Common myeloid progenitor, CD34-positive (primary cell): ENCODE measurements around the gene MAPK10.
"Not testable (repeated sequence)": the region's sequence is repeated elsewhere in the genome, so short reads cannot be mapped to it uniquely, and the experiment has no call there.

Source experiments
- CTCF ChIA-PET: fragments of 350-600 bp; sonication (Branson Sonifier 250); formaldehyde crosslinking; loops from one replicate; lab custom pipeline; 2021; ENCODE audit warnings: antibody characterized with exemption; lab: Charles Lee
- POLR2A ChIA-PET: fragments of 350-600 bp; sonication (Branson Sonifier 250); formaldehyde crosslinking; loops from one replicate; lab custom pipeline; 2021; ENCODE audit warnings: antibody characterized with exemption; lab: Charles Lee
- DNase-seq, 3 donors: peaks; one replicate each; pipeline versions ENCODE4 v3.0.0 to v3.0.0-alpha.2; 2013
- H3K27ac ChIP-seq, 2 experiments: 1 replicate in 1 of 2; 2 replicates in 1 of 2; pipeline ENCODE4 v1.7.0; 2013; ENCODE audit warnings: inconsistent platforms in 2 of 2, low read length in 2 of 2, mild to moderate bottlenecking in 2 of 2, low read depth in 1 of 2, moderate library complexity in 1 of 2; ENCODE audit not compliant: severe bottlenecking in 2 of 2, insufficient read depth in 1 of 2, poor library complexity in 1 of 2
- H3K27me3 ChIP-seq, 5 experiments: replicated peaks in 2 of 5; 1 replicate in 3 of 5; 2 replicates in 2 of 5; pipeline versions ENCODE4 v1.6.1 to v1.7.0; 2013; ENCODE audit warnings: low read length in 4 of 5, mild to moderate bottlenecking in 2 of 5, moderate library complexity in 2 of 5, inconsistent platforms in 1 of 5; ENCODE audit not compliant: insufficient read depth in 5 of 5, control insufficient read depth in 4 of 5
- H3K36me3 ChIP-seq, 4 experiments: 1 replicate in 2 of 4; 2 replicates in 2 of 4; pipeline versions ENCODE4 v1.6.1 to v1.7.0; 2013; ENCODE audit warnings: low read length in 3 of 4, control low read depth in 1 of 4, mild to moderate bottlenecking in 1 of 4; ENCODE audit not compliant: control insufficient read depth in 4 of 4, insufficient read depth in 4 of 4
- H3K4me1 ChIP-seq, 4 experiments: 1 replicate in 3 of 4; 2 replicates in 1 of 4; pipeline versions ENCODE4 v1.6.1 to v1.7.1; 2013; ENCODE audit warnings: low read length in 3 of 4, mild to moderate bottlenecking in 3 of 4, control low read depth in 1 of 4, inconsistent platforms in 1 of 4, moderate library complexity in 1 of 4; ENCODE audit not compliant: control insufficient read depth in 4 of 4, insufficient read depth in 4 of 4; ENCODE audit errors: control extremely low read depth in 1 of 4
- H3K4me3 ChIP-seq, 7 experiments: 1 replicate in 4 of 7; 2 replicates in 3 of 7; pipeline versions ENCODE4 v1.5.1 to v1.7.0; 2013; ENCODE audit warnings: mild to moderate bottlenecking in 7 of 7, low read length in 6 of 7, moderate library complexity in 6 of 7, inconsistent platforms in 2 of 7, low read depth in 2 of 7, control low read depth in 1 of 7; ENCODE audit not compliant: insufficient read depth in 4 of 7, control insufficient read depth in 1 of 7; ENCODE audit errors: extremely low read depth in 1 of 7
- H3K9me3 ChIP-seq, 5 experiments: 1 replicate in 4 of 5; 2 replicates in 1 of 5; pipeline versions ENCODE4 v1.6.1 to v1.7.1; 2013; ENCODE audit warnings: low read length in 4 of 5, mild to moderate bottlenecking in 2 of 5, inconsistent platforms in 1 of 5, low read depth in 1 of 5, moderate library complexity in 1 of 5; ENCODE audit not compliant: control insufficient read depth in 4 of 5, insufficient read depth in 2 of 5; ENCODE audit errors: control extremely low read depth in 1 of 5
- WGBS: methylation state at CpG from one replicate; pipeline ENCODE4 v1.1.5; 2013; ENCODE audit not compliant: insufficient coverage; 5-methylcytosine and 5-hydroxymethylcytosine counted together

MAPK10 gene

DNA sequence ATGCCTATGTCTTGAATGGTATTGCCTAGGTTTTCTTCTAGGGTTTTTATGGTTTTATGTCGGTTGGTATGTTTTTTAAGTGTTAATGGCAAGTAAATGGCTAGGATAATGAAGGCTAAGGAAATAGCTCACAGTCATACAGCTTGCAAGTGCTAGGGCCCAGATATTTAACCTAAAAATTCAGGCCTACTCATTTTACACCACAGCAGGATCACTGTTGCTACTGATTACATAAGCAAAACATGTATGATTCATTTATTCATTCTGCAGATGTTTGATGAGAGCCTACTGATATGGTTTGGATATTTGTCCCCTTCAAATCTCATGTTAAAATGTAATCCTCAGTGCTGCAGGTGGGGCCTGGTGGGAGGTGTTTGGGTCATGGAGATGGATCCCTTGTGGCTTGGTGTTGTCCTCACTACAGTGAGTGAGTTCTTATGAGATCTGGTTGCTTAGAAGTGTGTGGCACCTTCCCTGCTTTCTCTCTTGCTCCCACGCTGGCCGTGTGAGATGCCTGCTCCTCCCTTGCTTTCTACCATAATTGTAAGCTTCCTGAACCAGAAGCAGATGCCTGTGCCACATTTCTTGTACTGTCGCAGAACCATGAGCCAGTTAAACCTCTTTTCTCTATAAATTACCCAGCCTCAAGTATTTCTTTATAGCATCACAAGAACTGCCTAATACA, 175.5 kb downstream of the MAPK10 start:
- Histone ChIP-seq H3K4me1 (no peaks in the 10 kb centered on the region), H3K9me3 (no peaks in the 10 kb centered on the region), H3K36me3 (no peaks in the 10 kb centered on the region), H3K27ac (no peak overlapping the region), H3K4me3 (no peak overlapping the region), H3K27me3 (no peaks in the 10 kb centered on the region)
- WGBS: 93% methylated on average over 2 of the region's 4 CpGs
- DNase-seq: no peak
- ChIA-PET POLR2A (no interaction called here), CTCF (no interaction called here)

DNA sequence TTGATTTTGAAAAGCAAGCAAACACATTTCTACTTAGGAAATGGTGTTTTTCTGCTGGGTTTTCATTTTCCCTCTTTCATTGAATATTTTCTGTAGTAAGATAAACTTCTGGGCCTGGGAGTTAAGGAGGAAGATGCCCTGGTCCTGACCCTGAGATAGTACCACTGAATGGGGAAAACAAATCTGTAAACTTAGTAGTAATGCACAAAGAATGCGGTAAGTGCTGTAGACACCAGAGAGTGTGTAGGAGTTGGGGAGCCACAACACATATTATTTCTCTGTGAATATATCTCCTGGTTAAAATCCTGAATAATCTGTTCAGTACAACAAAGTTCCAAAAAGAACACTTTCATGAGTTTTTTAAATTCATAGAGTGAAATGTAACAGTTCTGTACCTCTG, 178.3 kb downstream of the MAPK10 start:
- H3K4me1 ChIP-seq: no peaks in the 10 kb centered on the region
- POLR2A ChIA-PET: no interaction called here
- no peak overlapping the region for H3K27ac ChIP-seq
- no peaks in the 10 kb centered on the region for H3K9me3 ChIP-seq
- DNase-seq: no peak
- H3K36me3 ChIP-seq: no peaks in the 10 kb centered on the region
- no CpG with 5 or more reads among the region's 1 CpG for WGBS
- H3K27me3 ChIP-seq: no peaks in the 10 kb centered on the region
- CTCF ChIA-PET: no interaction called here
- H3K4me3 ChIP-seq: no peak overlapping the region

DNA sequence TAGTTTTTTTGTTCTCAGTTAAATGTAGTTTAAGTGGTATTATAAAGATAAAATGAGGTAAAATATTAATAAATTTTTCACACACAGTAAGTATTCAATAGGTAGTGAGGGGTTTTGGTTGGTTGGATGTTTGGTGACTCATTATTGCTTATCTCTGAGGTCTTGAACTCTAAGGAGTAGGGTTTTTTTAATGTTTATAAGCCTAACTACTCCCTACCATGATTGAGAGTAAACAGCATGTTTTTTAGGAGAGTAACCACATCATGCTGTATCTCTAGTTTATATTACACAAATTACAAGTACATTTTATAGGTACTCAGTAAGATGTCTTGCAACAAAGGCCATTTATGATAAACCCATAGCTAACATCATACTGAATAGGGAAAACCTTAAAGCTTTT, 181.6 kb downstream of the MAPK10 start:
- no peaks in the 10 kb centered on the region for H3K4me1 ChIP-seq
- no peak overlapping the region for H3K4me3 ChIP-seq
- H3K36me3 ChIP-seq: no peaks in the 10 kb centered on the region
- POLR2A ChIA-PET: no interaction called here
- DNase-seq: no peak
- no peak overlapping the region for H3K27ac ChIP-seq
- no peaks in the 10 kb centered on the region for H3K27me3 ChIP-seq
- CTCF ChIA-PET: no interaction called here
- H3K9me3 ChIP-seq: no peaks in the 10 kb centered on the region

DNA sequence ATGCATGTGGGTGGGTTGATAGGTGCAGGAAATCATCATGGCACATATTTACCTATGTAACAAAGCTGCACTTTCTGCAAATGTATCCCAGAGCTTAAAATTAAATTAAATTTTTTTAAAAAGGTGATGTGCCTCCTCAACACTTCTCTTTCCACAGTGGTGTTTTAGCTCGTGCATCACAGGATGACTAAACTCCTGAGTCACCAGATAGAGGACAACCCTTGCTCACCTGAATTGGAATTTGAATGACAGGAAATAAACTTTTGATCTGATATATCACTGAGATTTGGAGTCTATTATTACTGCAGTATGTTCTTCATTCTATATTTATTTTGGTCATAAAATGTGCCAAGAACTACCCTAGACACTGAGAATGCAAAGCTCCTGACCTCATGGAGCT, 185.3 kb downstream of the MAPK10 start:
- Histone ChIP-seq H3K4me3 (no peak overlapping the region), H3K27me3 (no peaks in the 10 kb centered on the region), H3K9me3 (no peaks in the 10 kb centered on the region), H3K4me1 (no peaks in the 10 kb centered on the region), H3K27ac (no peak overlapping the region), H3K36me3 (no peaks in the 10 kb centered on the region)
- CTCF ChIA-PET: no interaction called here
- no peak for DNase-seq
- POLR2A ChIA-PET: no interaction called here
- WGBS: no CpG with 5 or more reads among the region's 1 CpG

DNA sequence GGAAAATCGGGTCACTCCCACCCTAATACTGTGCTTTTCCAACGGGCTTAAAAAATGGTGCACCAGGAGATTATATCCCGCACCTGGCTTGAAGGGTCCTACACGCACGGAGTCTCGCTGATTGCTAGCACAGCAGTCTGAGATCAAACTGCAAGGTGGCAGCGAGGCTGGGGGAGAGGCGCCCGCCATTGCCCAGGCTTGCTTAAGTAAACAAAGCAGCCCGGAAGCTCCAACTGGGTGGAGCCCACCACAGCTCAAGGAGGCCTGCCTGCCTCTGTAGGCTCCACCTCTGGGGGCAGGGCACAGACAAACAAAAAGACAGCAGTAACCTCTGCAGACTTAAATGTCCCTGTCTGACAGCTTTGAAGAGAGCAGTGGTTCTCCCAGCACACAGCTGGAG, 191.5 kb downstream of the MAPK10 start:
- H3K9me3 ChIP-seq, H3K4me3 ChIP-seq, H3K36me3 ChIP-seq, CTCF ChIA-PET, H3K4me1 ChIP-seq, H3K27ac ChIP-seq, POLR2A ChIA-PET, H3K27me3 ChIP-seq, DNase-seq: not testable (repeated sequence)
- WGBS: no CpG with 5 or more reads among the region's 10 CpGs

DNA sequence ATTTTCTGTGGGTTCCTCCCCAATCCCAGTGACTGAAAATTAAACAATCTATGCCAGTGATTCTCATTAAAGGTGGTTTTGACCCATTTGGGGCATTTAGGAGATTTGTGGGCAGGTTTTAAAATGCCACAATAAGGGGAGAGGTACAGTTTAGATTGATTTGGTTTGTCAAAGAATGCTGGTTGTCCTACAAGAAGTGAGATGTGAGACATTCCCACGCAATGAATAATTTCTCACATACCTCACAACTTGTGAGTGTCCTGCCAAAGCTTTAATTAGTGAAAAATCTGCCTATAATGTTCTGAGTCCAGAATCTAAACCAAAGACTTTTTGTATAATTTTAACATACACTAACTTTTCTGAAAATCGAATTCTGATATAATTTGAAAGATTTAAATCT, 199.4 kb downstream of the MAPK10 start:
- Histone ChIP-seq H3K4me1 (no peaks in the 10 kb centered on the region), H3K27me3 (no peaks in the 10 kb centered on the region), H3K4me3 (no peak overlapping the region), H3K36me3 (no peaks in the 10 kb centered on the region), H3K9me3 (no peaks in the 10 kb centered on the region), H3K27ac (no peak overlapping the region)
- CTCF ChIA-PET: no interaction called here
- WGBS: no CpG with 5 or more reads among the region's 2 CpGs
- DNase-seq: no peak
- POLR2A ChIA-PET: no interaction called here

DNA sequence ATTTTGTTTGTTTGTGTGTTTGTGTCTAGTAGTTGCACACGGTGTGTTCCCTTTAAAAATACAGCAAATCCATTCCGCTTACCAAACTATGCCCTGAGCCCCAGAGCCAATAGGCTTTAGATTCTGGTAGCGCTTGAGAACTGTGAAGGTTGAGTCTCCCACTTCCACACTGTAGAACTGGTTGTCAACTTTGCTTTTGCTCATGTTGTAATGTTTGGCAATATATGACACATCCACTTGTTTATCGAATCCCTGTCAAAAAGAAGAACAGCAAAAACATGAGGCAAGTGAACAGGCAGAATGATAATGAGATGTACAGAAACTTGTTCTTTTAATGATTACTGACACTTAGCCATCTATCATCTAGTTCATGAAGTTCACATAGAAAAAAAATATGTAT, 200.6 kb downstream of the MAPK10 start:
- H3K36me3 ChIP-seq: no peaks in the 10 kb centered on the region
- H3K9me3 ChIP-seq: no peaks in the 10 kb centered on the region
- DNase-seq: no peak
- POLR2A ChIA-PET: no interaction called here
- CTCF ChIA-PET: no interaction called here
- H3K4me3 ChIP-seq: no peak overlapping the region
- no peaks in the 10 kb centered on the region for H3K4me1 ChIP-seq
- WGBS: 90% methylated on average over 2 of the region's 4 CpGs
- no peak overlapping the region for H3K27ac ChIP-seq
- no peaks in the 10 kb centered on the region for H3K27me3 ChIP-seq
